ENCODE results near the gene OR5AC2.
A peak's percentile ranks its signal among the peaks of the same experiment; 100 is the strongest.

OR5AC2 gene

GRCh38 chr3:98086873-98087272 is at the start of gene OR5AC2:
TSS of gene OR5AC2 (plus strand) at chr3:98087173. CDS start at chr3:98087173, 0 bp downstream.
- no peak for DNase-seq

GRCh38 chr3:98038286-98038685 is 48.7 kb upstream of the OR5AC2 start:
- DNase-seq: no peak

GRCh38 chr3:98038876-98039275 is 48.1 kb upstream of the OR5AC2 start:
- DNase-seq: no peak

GRCh38 chr3:98039322-98040024 is 47.5 kb upstream of the OR5AC2 start:
- peak; percentile 80 for DNase-seq

- DNase-seq: no peak
These were observed 45.6 kb upstream of the OR5AC2 start for GRCh38 chr3:98041350-98041749.

GRCh38 chr3:98048586-98048985 is 38.4 kb upstream of the OR5AC2 start:
- DNase-seq: no peak

- DNase-seq: no peak
These were observed 37.7 kb upstream of the OR5AC2 start for GRCh38 chr3:98049271-98049670.

- no peak for DNase-seq
These were observed 30.9 kb upstream of the OR5AC2 start for GRCh38 chr3:98056035-98056434.

GRCh38 chr3:98057631-98058030 is 29.3 kb upstream of the OR5AC2 start:
- no peak for DNase-seq

GRCh38 chr3:98058244-98058960 is 28.6 kb upstream of the OR5AC2 start:
- DNase-seq: no peak

GRCh38 chr3:98068824-98069223 is 18.1 kb upstream of the OR5AC2 start:
- DNase-seq: no peak

GRCh38 chr3:98070840-98071239 is 16.1 kb upstream of the OR5AC2 start:
- no peak for DNase-seq

- DNase-seq: no peak
These were observed 13.5 kb upstream of the OR5AC2 start for GRCh38 chr3:98073486-98073885.

GRCh38 chr3:98095882-98096281 is 8.9 kb downstream of the OR5AC2 start:
- no peak for DNase-seq

- DNase-seq: no peak
These were observed 12.9 kb downstream of the OR5AC2 start for GRCh38 chr3:98099848-98100247.

- no peak for DNase-seq
These were observed 21.2 kb downstream of the OR5AC2 start for GRCh38 chr3:98108162-98108561.

- no peak for DNase-seq
These were observed 23.0 kb downstream of the OR5AC2 start for GRCh38 chr3:98109807-98110549.

- no peak for DNase-seq
These were observed 23.6 kb downstream of the OR5AC2 start for GRCh38 chr3:98110550-98110908.

- no peak for DNase-seq
These were observed 27.3 kb downstream of the OR5AC2 start for GRCh38 chr3:98114264-98114663.

- DNase-seq: no peak
These were observed 28.7 kb downstream of the OR5AC2 start for GRCh38 chr3:98115717-98116116.

- DNase-seq: no peak
These were observed 43.4 kb downstream of the OR5AC2 start, which contains the start of gene OR5H1 for GRCh38 chr3:98130421-98130820. TSS of gene OR5H1 (plus strand) at chr3:98130721. CDS start at chr3:98132698, 1,977 bp downstream.

- DNase-seq: no peak
These were observed 49.7 kb downstream of the OR5AC2 start for GRCh38 chr3:98136631-98137030.
